ENCODE data around the gene OR56A1. TPM values are rescaled to one million over a fixed set of nuclear protein-coding genes. Genes with fewer than 3 reads are reported as not detected.
"Not testable (repeated sequence)": the region's sequence is repeated elsewhere in the genome, so short reads cannot be mapped to it uniquely, and the experiment has no call there.

OR56A1 gene
- not detected for total RNA-seq
- long read RNA-seq = 0 reads

GRCh38 chr11:6030708-6031405 is at the start of gene OR56A1:
Gene OR56A1 (minus strand): TSS chr11:6030758. CDS start chr11:6027692, 3,066 bp downstream.
- H3K36me3 ChIP-seq = no peaks in the 10 kb centered on the region
- intact Hi-C loops (cut with micrococcal nuclease) = no loop called here
- TF ChIP-seq CTCF (IDR thresholded peaks at IDR 0.05; ENCODE audit: borderline replicate concordance) = no peak
- peaks cover 10% of the 10 kb centered on the region for H3K27me3 ChIP-seq (ENCODE audit: low read depth)
- no peaks in the 10 kb centered on the region for H3K9me3 ChIP-seq (replicated peaks)
- no peak within 1 kb of the TSS for H3K4me3 ChIP-seq
- H3K4me1 ChIP-seq = no peaks in the 10 kb centered on the region
- no peak within 1 kb of the TSS for H3K27ac ChIP-seq (replicated peaks)
- no peak for DNase-seq

- Histone ChIP-seq H3K4me1 (no peaks in the 10 kb centered on the region), H3K27ac (replicated peaks) (no peak overlapping the region), H3K27me3 (ENCODE audit: low read depth) (no peaks in the 10 kb centered on the region), H3K9me3 (replicated peaks) (peaks cover 41% of the 10 kb centered on the region), H3K4me3 (no peak overlapping the region), H3K36me3 (no peaks in the 10 kb centered on the region)
- DNase-seq = no peak
- TF ChIP-seq CTCF (IDR thresholded peaks at IDR 0.05; ENCODE audit: borderline replicate concordance) = no peak
- intact Hi-C loops (cut with micrococcal nuclease) = no loop called here
Measured at GRCh38 chr11:6079463-6079862, 48.9 kb upstream of the OR56A1 start.

- no peaks in the 10 kb centered on the region for H3K36me3 ChIP-seq
- H3K27me3 ChIP-seq (ENCODE audit: low read depth) = no peaks in the 10 kb centered on the region
- H3K4me1 ChIP-seq = no peaks in the 10 kb centered on the region
- no peak for DNase-seq
- peaks cover 24% of the 10 kb centered on the region for H3K9me3 ChIP-seq (replicated peaks)
- no peak overlapping the region for H3K27ac ChIP-seq (replicated peaks)
- intact Hi-C loops (cut with micrococcal nuclease) = no loop called here
- TF ChIP-seq CTCF (IDR thresholded peaks at IDR 0.05; ENCODE audit: borderline replicate concordance) = no peak
- no peak overlapping the region for H3K4me3 ChIP-seq
Measured at GRCh38 chr11:6077723-6078122, 47.2 kb upstream of the OR56A1 start.

GRCh38 chr11:6076443-6076842 is 45.9 kb upstream of the OR56A1 start:
- H3K4me1 ChIP-seq; H3K27ac ChIP-seq (replicated peaks); H3K4me3 ChIP-seq; DNase-seq; H3K27me3 ChIP-seq (ENCODE audit: low read depth); H3K36me3 ChIP-seq; intact Hi-C loops (cut with micrococcal nuclease): not testable (repeated sequence)
- H3K9me3 ChIP-seq (replicated peaks) = peaks cover 22% of the 10 kb centered on the region

- Histone ChIP-seq H3K4me3 (no peak overlapping the region), H3K9me3 (replicated peaks) (no peaks in the 10 kb centered on the region), H3K36me3 (no peaks in the 10 kb centered on the region), H3K27me3 (ENCODE audit: low read depth) (no peaks in the 10 kb centered on the region), H3K27ac (replicated peaks) (no peak overlapping the region), H3K4me1 (no peaks in the 10 kb centered on the region)
- TF ChIP-seq CTCF (IDR thresholded peaks at IDR 0.05; ENCODE audit: borderline replicate concordance) = no peak
- intact Hi-C loops (cut with micrococcal nuclease) = no loop called here
- no peak for DNase-seq
Measured at GRCh38 chr11:6067502-6067901, 36.9 kb upstream of the OR56A1 start.

- intact Hi-C loops (cut with micrococcal nuclease) = no loop called here
- no peaks in the 10 kb centered on the region for H3K27me3 ChIP-seq (ENCODE audit: low read depth)
Measured at GRCh38 chr11:6062691-6063358, 32.3 kb upstream of the OR56A1 start.

More at GRCh38 chr11:6062691-6063358, 32.3 kb upstream of the OR56A1 start:
- Histone ChIP-seq H3K4me3 (no peak overlapping the region), H3K36me3 (no peaks in the 10 kb centered on the region), H3K27ac (replicated peaks) (no peak overlapping the region), H3K4me1 (no peaks in the 10 kb centered on the region), H3K9me3 (replicated peaks) (no peaks in the 10 kb centered on the region)
- TF ChIP-seq CTCF (IDR thresholded peaks at IDR 0.05; ENCODE audit: borderline replicate concordance) = no peak
- no peak for DNase-seq

Measured in left ventricle myocardium inferior (tissue), 1 donor.